Endothelial cell of umbilical vein (primary cell): Measurements from ENCODE around the gene DOCK7. TPM values are rescaled to one million over a fixed set of nuclear protein-coding genes. Genes with fewer than 3 reads are reported as not detected.

Source experiments
- BruUV-seq: library from RNA; stranded (reverse); fragments of 400-500 nt; replicated peaks from 2 replicates; lab custom pipeline; 2021; lab: Mats Ljungman, UMichigan
- CTCF ChIA-PET: fragments of 300-600, 350-600 bp; sonication (Branson Sonifier 250); formaldehyde crosslinking; loops from one replicate; lab custom pipeline; 2021; ENCODE audit warnings: antibody characterized with exemption, inconsistent platforms; lab: Charles Lee
- POLR2A ChIA-PET: fragments of 300-600, 350-600 bp; sonication (Branson Sonifier 250); formaldehyde crosslinking; loops from one replicate; lab custom pipeline; 2021; ENCODE audit warnings: antibody characterized with exemption, inconsistent platforms; lab: Charles Lee
- DNase-seq: peaks from one replicate; pipeline ENCODE4 v3.0.0-alpha.2; 2011; ENCODE audit warnings: low read depth, low spot score
- FAIRE-seq: peaks from 2 replicates; lab custom pipeline; 2011; peaks lifted over from hg19 to GRCh38; lab: Jason Lieb, UNC
- H2AFZ ChIP-seq: 2 replicates; pipeline ENCODE4 v1.6.0; 2012; ENCODE audit warnings: low read depth, low read length, control low read depth, inconsistent platforms
- H3K27ac ChIP-seq: 2 replicates; pipeline ENCODE4 v1.5.1; 2011; ENCODE audit warnings: low read depth, mild to moderate bottlenecking, control low read depth, low read length, moderate library complexity; ENCODE audit not compliant: insufficient read depth
- H3K27me3 ChIP-seq, 2 experiments: 2 replicates each; pipeline versions ENCODE4 v1.6.0 to v1.6.1; 2011; ENCODE audit warnings: low read length in 2 of 2, mixed read lengths in 1 of 2; ENCODE audit not compliant: control insufficient read depth in 2 of 2, insufficient read depth in 2 of 2
- H3K36me3 ChIP-seq, 2 experiments: 2 replicates in 1 of 2; 3 replicates in 1 of 2; pipeline ENCODE4 v1.5.1; 2011; ENCODE audit warnings: low read length in 2 of 2, mild to moderate bottlenecking in 1 of 2, moderate library complexity in 1 of 2; ENCODE audit not compliant: control insufficient read depth in 2 of 2, insufficient read depth in 2 of 2; ENCODE audit errors: extremely low read depth in 1 of 2
- H3K4me1 ChIP-seq: 3 replicates; pipeline ENCODE4 v1.5.1; 2011; ENCODE audit warnings: mild to moderate bottlenecking, low read length; ENCODE audit not compliant: control insufficient read depth, insufficient read depth; ENCODE audit errors: extremely low read depth
- H3K4me2 ChIP-seq: 2 replicates; pipeline ENCODE4 v1.6.1; 2011; ENCODE audit warnings: low read length, control low read depth, mixed read lengths; ENCODE audit not compliant: insufficient read depth
- H3K4me3 ChIP-seq, 3 experiments: fragments of 200-600 bp in 1 of 3; sonication (generic), shearing (Covaris generic) in 1 of 3; replicated peaks in 1 of 3; 2 replicates each; pipeline ENCODE4 v1.5.1; 2011 to 2016; ENCODE audit warnings: control low read depth in 3 of 3, low read length in 3 of 3, mild to moderate bottlenecking in 2 of 3, inconsistent platforms in 1 of 3, low read depth in 1 of 3, moderate library complexity in 1 of 3; ENCODE audit not compliant: insufficient read depth in 1 of 3
- H3K79me2 ChIP-seq: 2 replicates; pipeline ENCODE4 v1.6.0; 2012; ENCODE audit warnings: low read length, inconsistent platforms; ENCODE audit not compliant: control insufficient read depth, insufficient read depth
- H3K9ac ChIP-seq: replicated peaks from 2 replicates; pipeline ENCODE3; 2011; ENCODE audit warnings: low read length, control low read depth; ENCODE audit not compliant: insufficient read depth; ENCODE audit errors: extremely low read depth
- H3K9me1 ChIP-seq: replicated peaks from 3 replicates; pipeline ENCODE4 v1.6.0; 2011; ENCODE audit warnings: mild to moderate bottlenecking, low read length; ENCODE audit not compliant: control insufficient read depth, insufficient read depth; ENCODE audit errors: extremely low read depth
- H3K9me3 ChIP-seq: replicated peaks from 2 replicates; pipeline ENCODE4 v1.5.1; 2012; ENCODE audit warnings: low read length, inconsistent platforms; ENCODE audit not compliant: control insufficient read depth, insufficient read depth
- H4K20me1 ChIP-seq: replicated peaks from 2 replicates; pipeline ENCODE3; 2011; ENCODE audit warnings: mild to moderate bottlenecking, low read length; ENCODE audit not compliant: control insufficient read depth, insufficient read depth; ENCODE audit errors: extremely low read depth
- EZH2 ChIP-seq: IDR thresholded peaks from 2 replicates; pipeline ENCODE4 v1.6.1; 2012; ENCODE audit warnings: borderline replicate concordance, low read depth, mild to moderate bottlenecking, moderate library complexity, low read length, inconsistent platforms; ENCODE audit not compliant: severe bottlenecking
- FOS ChIP-seq: IDR thresholded peaks from 2 replicates; pipeline ENCODE4 v1.6.1; 2011; ENCODE audit warnings: mild to moderate bottlenecking, low read length, moderate library complexity, borderline replicate concordance; ENCODE audit not compliant: insufficient read depth
- GATA2 ChIP-seq: IDR thresholded peaks from 2 replicates; pipeline ENCODE4 v1.7.0; 2011; ENCODE audit warnings: low read depth, mild to moderate bottlenecking, moderate library complexity, mixed read lengths, low read length; ENCODE audit not compliant: insufficient read length, insufficient read depth
- JUN ChIP-seq: IDR thresholded peaks from 2 replicates; pipeline ENCODE4 v1.6.1; 2011; ENCODE audit warnings: borderline replicate concordance, low read depth; ENCODE audit not compliant: insufficient read length, insufficient read depth
- MYC ChIP-seq: IDR thresholded peaks from one replicate; pipeline ENCODE4 v1.6.1; 2011; ENCODE audit warnings: mild to moderate bottlenecking, low read depth, low read length
- POLR2A ChIP-seq: IDR thresholded peaks from 2 replicates; pipeline ENCODE4 v1.6.1; 2012; ENCODE audit warnings: low read depth, mild to moderate bottlenecking, control low read depth, low read length
- POLR2AphosphoS5 ChIP-seq: IDR thresholded peaks from 2 replicates; pipeline ENCODE4 v1.6.1; 2012; ENCODE audit warnings: low read depth, mild to moderate bottlenecking, control low read depth, low read length, moderate library complexity; ENCODE audit not compliant: insufficient read depth
- dilution Hi-C: fragments of 300-500 bp; cut with MboI; formaldehyde crosslinking; loops from one replicate; pipeline ENCODE4 v1.15.0; 2019; ENCODE audit warnings: low sequenced_read_pairs; ENCODE audit not compliant: extremely low pct_ligation_motif_present
- intact Hi-C: fragments of 100-400 bp; cut with micrococcal nuclease; formaldehyde crosslinking; loops from one replicate; pipeline ENCODE4 v1.10.0; 2022
- polyA plus RNA-seq, 4 experiments: library from polyadenylated mRNA; depleted of rRNA in 3 of 4; stranded (reverse) in 3 of 4; unstranded in 1 of 4; fragments of >200 nt; gene quantifications; 2 replicates each; pipeline versions ENCODE4 v1.2.1 to v1.2.3, GENCODE V29; 2011 to 2012; ENCODE audit warnings: missing spikeins in 1 of 4
- total RNA-seq: library from RNA; stranded (reverse); gene quantifications from 2 replicates; pipeline ENCODE4 v1.2.3, GENCODE V29; 2021
- TF ChIP-seq, protein P1 (sequence below): IDR thresholded peaks from 2 replicates; pipeline ENCODE4 v1.6.1; 2011; ENCODE audit not compliant: insufficient read depth, insufficient read length
- TF ChIP-seq, protein P2 (sequence below), 2 donors: IDR thresholded peaks; 1 replicate in 1 of 2; 2 replicates in 1 of 2; pipeline ENCODE4 v1.5.1; 2011; ENCODE audit warnings: low read length in 2 of 2, mild to moderate bottlenecking in 2 of 2, moderate library complexity in 2 of 2, control low read depth in 1 of 2, inconsistent platforms in 1 of 2, low read depth in 1 of 2; ENCODE audit not compliant: insufficient read depth in 1 of 2; ENCODE audit errors: extremely low read depth in 1 of 2

Gene DOCK7
- total and polyA plus RNA-seq, 2 donors (not counting 3 experiments of a cell fraction or from before 2014, with no cell fraction given) = 9.4 to 31.9 TPM

DNA sequence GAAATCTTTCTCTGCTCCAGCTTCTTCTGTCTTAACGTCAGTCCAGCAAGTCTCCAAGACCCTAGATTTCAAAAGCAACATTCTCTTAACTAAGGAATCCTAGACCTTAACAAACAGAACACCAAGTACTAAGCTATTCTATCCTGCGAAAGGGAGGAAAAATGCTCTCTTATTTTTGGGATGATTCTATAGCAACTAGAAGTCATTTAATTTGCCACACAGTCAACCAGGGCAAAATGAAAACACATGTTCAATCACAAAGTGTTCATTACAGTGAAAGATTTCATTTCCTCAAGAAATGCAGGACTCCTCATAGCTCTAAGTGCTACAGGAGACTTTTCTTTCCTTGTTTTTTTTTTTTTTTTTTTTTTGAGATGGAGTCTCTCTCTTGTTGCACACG is 36.2 kb upstream of the DOCK7 start:
- BruUV-seq = no TSS peak
- ChIA-PET POLR2A (interaction anchor here (0.6 to 0.8 kb wide), 2 partner anchors 34 to 47 kb away, joined by 3 to 6 read pairs; no protein-coding TSS in a partner anchor), CTCF (interaction anchor here (0.9 to 2.9 kb wide), 6 partner anchors 8 to 239 kb away, joined by 3 to 8 read pairs (median 4); no protein-coding TSS in a partner anchor)
- Histone ChIP-seq H3K27ac (no peak overlapping the region), H3K9me3 (no peaks in the 10 kb centered on the region), H3K4me1 (peaks cover 7% of the 10 kb centered on the region), H2AFZ (no peak overlapping the region), H3K4me3 (no peak overlapping the region), H3K27me3 (peaks cover 18 to 19% of the 10 kb centered on the region in 2 experiments), H3K9me1 (no peaks in the 10 kb centered on the region), H3K36me3 (no peaks in the 10 kb centered on the region), H4K20me1 (no peaks in the 10 kb centered on the region), H3K4me2 (no peak overlapping the region), H3K9ac (no peak overlapping the region), H3K79me2 (no peaks in the 10 kb centered on the region)
- dilution Hi-C loops = no loop called here
- intact Hi-C loops = no loop called here
- TF ChIP-seq MYC (no peak), FOS (no peak), EZH2 (no peak), JUN (no peak), POLR2AphosphoS5 (no peak), GATA2 (no peak), POLR2A (no peak)
- TF ChIP-seq, protein P1, sequence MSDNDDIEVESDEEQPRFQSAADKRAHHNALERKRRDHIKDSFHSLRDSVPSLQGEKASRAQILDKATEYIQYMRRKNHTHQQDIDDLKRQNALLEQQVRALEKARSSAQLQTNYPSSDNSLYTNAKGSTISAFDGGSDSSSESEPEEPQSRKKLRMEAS = no peak
- TF ChIP-seq, protein P2, sequence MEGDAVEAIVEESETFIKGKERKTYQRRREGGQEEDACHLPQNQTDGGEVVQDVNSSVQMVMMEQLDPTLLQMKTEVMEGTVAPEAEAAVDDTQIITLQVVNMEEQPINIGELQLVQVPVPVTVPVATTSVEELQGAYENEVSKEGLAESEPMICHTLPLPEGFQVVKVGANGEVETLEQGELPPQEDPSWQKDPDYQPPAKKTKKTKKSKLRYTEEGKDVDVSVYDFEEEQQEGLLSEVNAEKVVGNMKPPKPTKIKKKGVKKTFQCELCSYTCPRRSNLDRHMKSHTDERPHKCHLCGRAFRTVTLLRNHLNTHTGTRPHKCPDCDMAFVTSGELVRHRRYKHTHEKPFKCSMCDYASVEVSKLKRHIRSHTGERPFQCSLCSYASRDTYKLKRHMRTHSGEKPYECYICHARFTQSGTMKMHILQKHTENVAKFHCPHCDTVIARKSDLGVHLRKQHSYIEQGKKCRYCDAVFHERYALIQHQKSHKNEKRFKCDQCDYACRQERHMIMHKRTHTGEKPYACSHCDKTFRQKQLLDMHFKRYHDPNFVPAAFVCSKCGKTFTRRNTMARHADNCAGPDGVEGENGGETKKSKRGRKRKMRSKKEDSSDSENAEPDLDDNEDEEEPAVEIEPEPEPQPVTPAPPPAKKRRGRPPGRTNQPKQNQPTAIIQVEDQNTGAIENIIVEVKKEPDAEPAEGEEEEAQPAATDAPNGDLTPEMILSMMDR (IDR thresholded peaks at IDR 0.05; ENCODE audit: extremely low read depth in 1 of 2, insufficient read depth in 1 of 2, low read depth in 1 of 2, low read length in 2 of 2) = no peak
- no peak for DNase-seq
- no peak for FAIRE-seq
